HCT116 (cell line): ENCODE data around the gene FST. TPM values are rescaled to one million over a fixed set of nuclear protein-coding genes. Genes with fewer than 3 reads are reported as not detected.

Experiments used
- ATAC-seq: fragments of 200-7000 bp; cut with Tn5 transposase; 2 replicates; pipeline ENCODE4 v1.9.1; 2020; ENCODE audit warnings: mild to moderate bottlenecking, moderate library complexity
- BruUV-seq: library from RNA; stranded (reverse); fragments of 400-500 nt; replicated peaks from 2 replicates; lab custom pipeline; 2021; lab: Mats Ljungman, UMichigan
- CTCF ChIA-PET: fragments of 300-600 bp; sonication (Branson Sonifier 250); formaldehyde crosslinking; loops from one replicate; lab custom pipeline; 2021; ENCODE audit warnings: antibody characterized with exemption; lab: Charles Lee
- POLR2A ChIA-PET: fragments of 300-600, 350-600 bp; sonication (Branson Sonifier 250); formaldehyde crosslinking; loops from one replicate; lab custom pipeline; 2021; ENCODE audit warnings: antibody characterized with exemption; lab: Charles Lee
- RAD21 ChIA-PET, 2 experiments: fragments of 300-600 bp; sonication (Branson Sonifier 250); formaldehyde crosslinking; loops; one replicate each; lab custom pipeline; 2023; ENCODE audit warnings: low total read pairs in 2 of 2; ENCODE audit not compliant: uncharacterized antibody in 2 of 2, unreplicated experiment in 2 of 2, low non-redundant PET in 1 of 2; lab: Charles Lee
- DNase-seq: peaks from one replicate; pipeline ENCODE4 v3.0.0-alpha.2; 2010; ENCODE audit warnings: low read depth, low spot score
- H2AFZ ChIP-seq: fragments of 200-600 bp; shearing (Covaris generic), sonication (generic); 2 replicates; pipeline ENCODE4 v1.6.1; 2017; ENCODE audit warnings: low read depth, mixed run types, mixed read lengths, antibody characterized with exemption, low read length; ENCODE audit not compliant: poor library complexity, severe bottlenecking
- H3K27ac ChIP-seq: 2 replicates; pipeline ENCODE4 v1.5.1; 2012; ENCODE audit warnings: low read depth, low read length
- H3K27me3 ChIP-seq: fragments of 200-600 bp; sonication (generic); 2 replicates; pipeline ENCODE4 v1.6.1; 2016; ENCODE audit warnings: mixed run types, low read length, mixed read lengths; ENCODE audit not compliant: insufficient read depth
- H3K36me3 ChIP-seq, 2 experiments: fragments of 200-500 bp in 1 of 2; fragments of 200-600 bp in 1 of 2; sonication (Bioruptor generic) in 1 of 2; sonication (generic) in 1 of 2; 2 replicates each; pipeline versions ENCODE4 v1.5.1 to v1.6.1; 2014 to 2016; ENCODE audit warnings: low read length in 2 of 2, inconsistent platforms in 1 of 2, mixed read lengths in 1 of 2, mixed run types in 1 of 2; ENCODE audit not compliant: insufficient read depth in 2 of 2, control insufficient read depth in 1 of 2
- H3K4me1 ChIP-seq, 2 experiments: fragments of 200-600 bp in 1 of 2; sonication (generic) in 1 of 2; 2 replicates each; pipeline versions ENCODE4 v1.5.1 to v1.6.1; 2012 to 2017; ENCODE audit warnings: low read length in 2 of 2, inconsistent platforms in 1 of 2, mild to moderate bottlenecking in 1 of 2, mixed read lengths in 1 of 2, mixed run types in 1 of 2, moderate library complexity in 1 of 2; ENCODE audit not compliant: insufficient read depth in 2 of 2, control insufficient read depth in 1 of 2
- H3K4me2 ChIP-seq: fragments of 200-600 bp; sonication (generic); 2 replicates; pipeline ENCODE4 v1.6.1; 2017; ENCODE audit warnings: mixed run types, low read length, mixed read lengths
- H3K4me3 ChIP-seq, 2 experiments: fragments of 200-600 bp in 1 of 2; sonication (generic) in 1 of 2; replicated peaks in 1 of 2; 2 replicates each; pipeline ENCODE4 v1.5.1; 2011 to 2016; ENCODE audit warnings: low read length in 2 of 2, control low read depth in 1 of 2, low read depth in 1 of 2, mild to moderate bottlenecking in 1 of 2, mixed read lengths in 1 of 2, mixed run types in 1 of 2
- H3K79me2 ChIP-seq: fragments of 200-600 bp; sonication (generic); 2 replicates; pipeline ENCODE4 v1.6.1; 2017; ENCODE audit warnings: mild to moderate bottlenecking, mixed run types, low read length, moderate library complexity, mixed read lengths; ENCODE audit not compliant: insufficient read depth
- H3K9ac ChIP-seq: fragments of 200-600 bp; sonication (generic); 2 replicates; pipeline ENCODE4 v1.6.1; 2016; ENCODE audit warnings: low read length, mixed read lengths
- H3K9me2 ChIP-seq: fragments of 200-600 bp; sonication (generic), shearing (Covaris generic); 2 replicates; pipeline ENCODE4 v1.6.1; 2017; ENCODE audit warnings: mixed run types, mild to moderate bottlenecking, moderate library complexity; ENCODE audit not compliant: insufficient read depth
- H3K9me3 ChIP-seq, 2 experiments: fragments of 200-500 bp in 1 of 2; fragments of 200-600 bp in 1 of 2; sonication (Bioruptor generic) in 1 of 2; sonication (generic) in 1 of 2; 2 replicates each; pipeline ENCODE4 v1.6.1; 2014 to 2017; ENCODE audit warnings: low read length in 2 of 2, mixed read lengths in 2 of 2, inconsistent platforms in 1 of 2, low read depth in 1 of 2, mild to moderate bottlenecking in 1 of 2, mixed run types in 1 of 2, moderate library complexity in 1 of 2; ENCODE audit not compliant: control insufficient read depth in 1 of 2, insufficient read depth in 1 of 2
- H4K20me1 ChIP-seq: fragments of 200-600 bp; sonication (generic), shearing (Covaris generic); 2 replicates; pipeline ENCODE4 v1.6.1; 2017; ENCODE audit warnings: mixed run types, mild to moderate bottlenecking, moderate library complexity; ENCODE audit not compliant: insufficient read depth
- CEBPB ChIP-seq: IDR thresholded peaks from 2 replicates; pipeline ENCODE4 v1.6.1; 2012; ENCODE audit warnings: low read depth
- ELF1 ChIP-seq: IDR thresholded peaks from 2 replicates; pipeline ENCODE4 v1.6.1; 2012; ENCODE audit warnings: low read depth, borderline replicate concordance
- EZH2phosphoT487 ChIP-seq: fragments of 200-600 bp; IDR thresholded peaks from 2 replicates; pipeline ENCODE4 v1.6.1; 2018; ENCODE audit warnings: antibody characterized with exemption, borderline replicate concordance
- FOSL1 ChIP-seq: IDR thresholded peaks from 2 replicates; pipeline ENCODE4 v1.6.1; 2012; ENCODE audit warnings: low read depth
- JUND ChIP-seq: IDR thresholded peaks from 2 replicates; pipeline ENCODE4 v1.6.1; 2012
- POLR2A ChIP-seq: IDR thresholded peaks from 2 replicates; pipeline ENCODE4 v1.7.0; 2011; ENCODE audit warnings: borderline replicate concordance; ENCODE audit not compliant: insufficient read depth, insufficient read length; ENCODE audit errors: extremely low read depth
- POLR2AphosphoS5 ChIP-seq: IDR thresholded peaks from 2 replicates; pipeline ENCODE4 v1.6.1; 2011; ENCODE audit warnings: mild to moderate bottlenecking, low read depth, low read length, moderate library complexity
- RAD21 ChIP-seq: IDR thresholded peaks from 2 replicates; pipeline ENCODE4 v1.6.1; 2012; ENCODE audit warnings: low read depth, mild to moderate bottlenecking
- SIN3A ChIP-seq: IDR thresholded peaks from 2 replicates; pipeline ENCODE4 v1.6.1; 2012; ENCODE audit warnings: low read depth
- SP1 ChIP-seq: IDR thresholded peaks from 2 replicates; pipeline ENCODE4 v1.6.1; 2012; ENCODE audit warnings: low read depth
- SRF ChIP-seq: IDR thresholded peaks from 2 replicates; pipeline ENCODE4 v1.6.1; 2012; ENCODE audit warnings: low read depth
- TCF7L2 ChIP-seq: IDR thresholded peaks from 2 replicates; pipeline ENCODE4 v1.7.0; 2011; ENCODE audit warnings: borderline replicate concordance, inconsistent platforms; ENCODE audit not compliant: insufficient read depth, insufficient read length; ENCODE audit errors: extremely low read depth
- YY1 ChIP-seq: IDR thresholded peaks from 2 replicates; pipeline ENCODE4 v1.6.1; 2011; ENCODE audit warnings: low read length, low read depth, moderate library complexity, mild to moderate bottlenecking; ENCODE audit not compliant: insufficient replicate concordance; ENCODE audit errors: extremely low read depth
- ZFX ChIP-seq: fragments of 450-650 bp; IDR thresholded peaks from 2 replicates; pipeline ENCODE4 v1.6.1; 2017
- ZNF274 ChIP-seq: fragments of 200-500 bp; sonication (Bioruptor generic); IDR thresholded peaks from 2 replicates; pipeline ENCODE4 v1.6.1; 2014; ENCODE audit warnings: mild to moderate bottlenecking, low read depth, low read length, inconsistent platforms
- intact Hi-C: fragments of 100-400 bp; cut with micrococcal nuclease; formaldehyde crosslinking; loops from 2 replicates; pipeline ENCODE4 v1.10.0; 2022
- total RNA-seq: library from RNA; stranded (reverse); gene quantifications from one replicate; pipeline ENCODE4 v1.2.1, GENCODE V29; 2021; ENCODE audit not compliant: unreplicated experiment
- TF ChIP-seq, protein P1 (sequence below): IDR thresholded peaks from 2 replicates; pipeline ENCODE4 v1.6.1; 2012
- TF ChIP-seq, protein P2 (sequence below): IDR thresholded peaks from 2 replicates; pipeline ENCODE4 v1.6.1; 2012

The FST gene
- total RNA-seq, 1 experiment from 2014 or later: 0.34 TPM

DNA sequence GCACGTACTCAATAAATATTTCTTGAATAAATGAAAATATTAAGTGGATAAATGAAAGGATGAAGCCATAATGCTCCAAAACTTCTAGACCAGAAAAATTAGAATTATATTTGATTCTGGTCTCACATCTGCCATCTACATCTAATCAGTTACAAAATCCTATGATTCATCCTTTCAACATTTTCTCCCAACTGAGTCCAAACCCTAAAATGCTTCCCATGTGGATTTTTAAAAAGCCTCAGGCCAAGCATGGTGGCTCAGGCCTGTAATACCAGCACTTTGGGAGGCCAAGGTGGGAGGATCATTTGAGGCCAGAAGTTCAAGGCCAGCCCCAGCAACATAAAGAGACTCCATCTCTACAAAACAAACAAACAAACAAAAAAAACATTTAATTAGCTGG is 31.6 kb upstream of the FST start:
- Histone ChIP-seq H4K20me1 (no peaks in the 10 kb centered on the region), H3K4me1 (no peaks in the 10 kb centered on the region), H3K9ac (no peak overlapping the region), H3K4me2 (no peak overlapping the region), H3K9me2 (no peaks in the 10 kb centered on the region; the same call in 1 of the 2 replicates), H3K27ac (no peak overlapping the region), H3K4me3 (no peak overlapping the region), H3K36me3 (no peaks in the 10 kb centered on the region), H3K27me3 (no peaks in the 10 kb centered on the region), H3K79me2 (no peaks in the 10 kb centered on the region), H2AFZ (no peak overlapping the region), H3K9me3 (no peaks in the 10 kb centered on the region)
- RAD21 ChIA-PET: no interaction called here
- TF ChIP-seq SP1 (no peak), POLR2A (no peak), SRF (no peak), CEBPB (no peak), ZNF274 (no peak), JUND (no peak), SIN3A (no peak), POLR2AphosphoS5 (no peak), FOSL1 (no peak), TCF7L2 (no peak), RAD21 (no peak), EZH2phosphoT487 (no peak), ZFX (no peak), ELF1 (no peak), YY1 (no peak)
- TF ChIP-seq, protein P1, sequence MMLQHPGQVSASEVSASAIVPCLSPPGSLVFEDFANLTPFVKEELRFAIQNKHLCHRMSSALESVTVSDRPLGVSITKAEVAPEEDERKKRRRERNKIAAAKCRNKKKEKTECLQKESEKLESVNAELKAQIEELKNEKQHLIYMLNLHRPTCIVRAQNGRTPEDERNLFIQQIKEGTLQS: no peak
- TF ChIP-seq, protein P2, sequence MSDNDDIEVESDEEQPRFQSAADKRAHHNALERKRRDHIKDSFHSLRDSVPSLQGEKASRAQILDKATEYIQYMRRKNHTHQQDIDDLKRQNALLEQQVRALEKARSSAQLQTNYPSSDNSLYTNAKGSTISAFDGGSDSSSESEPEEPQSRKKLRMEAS: no peak
- intact Hi-C loops: no loop called here
- CTCF ChIA-PET: no interaction called here
- ATAC-seq (no peak), DNase-seq (no peak)
- no TSS peak for BruUV-seq
- POLR2A ChIA-PET: no interaction called here
